ENCODE measurements around the gene ABLIM1.

The ABLIM1 gene

GRCh38 chr10:114648368-114648767 lies 9.7 kb downstream of the ABLIM1 start:
- H3K27ac ChIP-seq, result no peak overlapping the region
- no peak for TF ChIP-seq CTCF (conservative IDR thresholded peaks at IDR 0.05)
- TF ChIP-seq ZFX (IDR thresholded peaks at IDR 0.05), result no peak

- TF ChIP-seq CTCF (conservative IDR thresholded peaks at IDR 0.05) (no peak), ZFX (IDR thresholded peaks at IDR 0.05) (no peak)
- H3K27ac ChIP-seq, result no peak overlapping the region
Measured at GRCh38 chr10:114647545-114648138, 10.4 kb downstream of the ABLIM1 start.

- H3K27ac ChIP-seq, result no peak overlapping the region
- TF ChIP-seq CTCF (conservative IDR thresholded peaks at IDR 0.05) (no peak), ZFX (IDR thresholded peaks at IDR 0.05) (no peak)
Measured at GRCh38 chr10:114646426-114646825, 11.6 kb downstream of the ABLIM1 start.

- TF ChIP-seq ZFX (IDR thresholded peaks at IDR 0.05) (no peak), CTCF (conservative IDR thresholded peaks at IDR 0.05) (no peak)
Measured at GRCh38 chr10:114645706-114646105, 12.4 kb downstream of the ABLIM1 start.

GRCh38 chr10:114643158-114643557 lies 14.9 kb downstream of the ABLIM1 start:
- H3K27ac ChIP-seq, result no peak overlapping the region
- TF ChIP-seq ZFX (IDR thresholded peaks at IDR 0.05) (no peak), CTCF (conservative IDR thresholded peaks at IDR 0.05) (no peak)

More at GRCh38 chr10:114645706-114646105, 12.4 kb downstream of the ABLIM1 start:
- H3K27ac ChIP-seq, result no peak overlapping the region

GRCh38 chr10:114642729-114643128 lies 15.3 kb downstream of the ABLIM1 start:
- no peak for TF ChIP-seq ZFX (IDR thresholded peaks at IDR 0.05)
- TF ChIP-seq CTCF (conservative IDR thresholded peaks at IDR 0.05), result no peak

GRCh38 chr10:114638821-114639625 lies 19.1 kb downstream of the ABLIM1 start:
- H3K27ac ChIP-seq, result no peak overlapping the region
- no peak for TF ChIP-seq CTCF (conservative IDR thresholded peaks at IDR 0.05)
- TF ChIP-seq ZFX (IDR thresholded peaks at IDR 0.05), result no peak

More at GRCh38 chr10:114642729-114643128, 15.3 kb downstream of the ABLIM1 start:
- H3K27ac ChIP-seq, result no peak overlapping the region

Measured in C4-2B (cell line).